ENCODE measurements around the gene FMO3.

Gene FMO3

GRCh38 chr1:171126504-171126903, 35.8 kb downstream of the FMO3 start:
- no peak for DNase-seq (ENCODE audit: low read depth)
- H3K4me3 ChIP-seq (ENCODE audit: low read depth, low read length) = no peak overlapping the region
- TF ChIP-seq, protein P1, sequence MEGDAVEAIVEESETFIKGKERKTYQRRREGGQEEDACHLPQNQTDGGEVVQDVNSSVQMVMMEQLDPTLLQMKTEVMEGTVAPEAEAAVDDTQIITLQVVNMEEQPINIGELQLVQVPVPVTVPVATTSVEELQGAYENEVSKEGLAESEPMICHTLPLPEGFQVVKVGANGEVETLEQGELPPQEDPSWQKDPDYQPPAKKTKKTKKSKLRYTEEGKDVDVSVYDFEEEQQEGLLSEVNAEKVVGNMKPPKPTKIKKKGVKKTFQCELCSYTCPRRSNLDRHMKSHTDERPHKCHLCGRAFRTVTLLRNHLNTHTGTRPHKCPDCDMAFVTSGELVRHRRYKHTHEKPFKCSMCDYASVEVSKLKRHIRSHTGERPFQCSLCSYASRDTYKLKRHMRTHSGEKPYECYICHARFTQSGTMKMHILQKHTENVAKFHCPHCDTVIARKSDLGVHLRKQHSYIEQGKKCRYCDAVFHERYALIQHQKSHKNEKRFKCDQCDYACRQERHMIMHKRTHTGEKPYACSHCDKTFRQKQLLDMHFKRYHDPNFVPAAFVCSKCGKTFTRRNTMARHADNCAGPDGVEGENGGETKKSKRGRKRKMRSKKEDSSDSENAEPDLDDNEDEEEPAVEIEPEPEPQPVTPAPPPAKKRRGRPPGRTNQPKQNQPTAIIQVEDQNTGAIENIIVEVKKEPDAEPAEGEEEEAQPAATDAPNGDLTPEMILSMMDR (IDR thresholded peaks at IDR 0.05; ENCODE audit: low read depth, low read length, missing control alignments) = no peak

- DNase-seq (ENCODE audit: low read depth) = no peak
- TF ChIP-seq, protein P1 (IDR thresholded peaks at IDR 0.05; ENCODE audit: low read depth, low read length, missing control alignments) = no peak
- no peak overlapping the region for H3K4me3 ChIP-seq (ENCODE audit: low read depth, low read length)
Observed at GRCh38 chr1:171127099-171127498, 36.4 kb downstream of the FMO3 start.

GRCh38 chr1:171127501-171127900, 36.8 kb downstream of the FMO3 start:
- TF ChIP-seq, protein P1 (IDR thresholded peaks at IDR 0.05; ENCODE audit: low read depth, low read length, missing control alignments) = no peak
- DNase-seq (ENCODE audit: low read depth) = no peak
- H3K4me3 ChIP-seq (ENCODE audit: low read depth, low read length) = no peak overlapping the region

DNA sequence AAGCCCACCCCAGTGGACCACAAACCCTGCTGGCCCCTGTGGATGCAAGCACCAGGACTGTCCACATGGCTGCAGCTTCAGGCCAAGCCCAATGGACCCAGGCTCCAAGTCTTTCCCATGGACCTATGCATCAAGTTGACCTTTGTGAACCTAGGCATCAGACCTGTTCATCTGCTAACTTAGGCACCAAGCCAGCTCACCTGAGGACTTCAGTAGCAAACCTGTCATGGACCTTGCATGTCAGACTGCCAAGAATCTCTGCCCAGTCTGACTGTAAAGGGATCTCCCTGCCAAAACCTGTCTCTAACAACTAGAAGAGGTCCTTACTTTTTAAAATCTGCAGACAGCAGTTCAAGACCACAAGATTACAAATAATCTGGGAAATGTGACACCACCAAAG, 37.8 kb downstream of the FMO3 start:
- DNase-seq (ENCODE audit: low read depth) = no peak
- no peak overlapping the region for H3K4me3 ChIP-seq (ENCODE audit: low read depth, low read length)
- TF ChIP-seq, protein P1 (IDR thresholded peaks at IDR 0.05; ENCODE audit: low read depth, low read length, missing control alignments) = no peak

DNA sequence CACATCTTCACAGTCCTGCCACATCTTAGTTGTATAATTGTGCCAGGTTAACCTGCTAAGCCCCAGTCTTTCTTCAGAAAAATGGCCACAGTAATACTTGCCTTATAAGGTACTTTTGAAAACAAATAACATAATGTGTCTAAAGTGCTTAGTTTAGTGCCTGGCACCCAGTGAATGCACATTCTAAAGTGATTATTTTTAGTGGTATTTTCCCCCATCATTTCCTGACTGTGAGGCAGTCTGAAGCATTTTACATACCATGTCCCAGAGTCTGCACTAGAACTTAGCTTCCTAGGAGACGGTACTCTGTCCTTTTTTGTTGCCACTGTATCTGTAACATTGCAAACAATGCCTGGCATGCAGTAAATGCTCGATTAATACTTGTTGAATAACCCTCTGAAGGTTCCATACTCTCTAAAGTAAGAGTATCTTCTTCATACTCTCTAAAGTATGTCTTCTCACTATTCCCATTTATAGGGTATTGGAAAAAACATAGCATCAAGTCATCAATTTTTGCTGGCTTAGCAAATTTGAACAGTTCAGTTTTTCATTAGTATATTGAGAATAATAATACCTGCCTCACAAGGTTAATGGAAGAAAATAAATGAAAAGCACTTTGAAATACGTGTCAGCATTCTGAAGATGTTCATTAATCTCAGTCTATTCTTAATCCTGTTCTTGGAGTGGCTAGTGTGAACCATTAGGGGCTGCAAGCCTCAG, 43.7 kb downstream of the FMO3 start:
- no peak for DNase-seq (ENCODE audit: low read depth)
- TF ChIP-seq, protein P1 (IDR thresholded peaks at IDR 0.05; ENCODE audit: low read depth, low read length, missing control alignments) = no peak
- no peak overlapping the region for H3K4me3 ChIP-seq (ENCODE audit: low read depth, low read length)

DNA sequence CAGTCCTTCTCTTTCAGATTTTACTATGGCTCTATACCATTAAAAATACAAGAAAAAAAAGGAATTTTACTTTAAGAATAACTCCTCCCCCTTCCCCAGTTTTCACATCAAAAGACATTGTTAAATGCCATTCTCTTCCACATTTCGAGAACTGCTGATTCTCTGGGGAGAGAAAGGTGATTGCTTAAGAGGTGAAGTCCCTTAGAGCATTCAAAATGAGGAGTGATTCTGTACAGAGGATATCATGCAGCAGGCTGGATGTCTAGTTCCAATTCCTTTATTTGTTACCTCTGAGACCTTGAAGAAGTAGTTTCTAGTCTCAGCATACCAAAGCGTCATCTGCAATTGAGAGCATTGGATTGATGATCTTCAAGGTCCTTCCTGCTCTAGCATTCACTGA, 46.9 kb downstream of the FMO3 start:
- no peak for DNase-seq (ENCODE audit: low read depth)
- TF ChIP-seq, protein P1 (IDR thresholded peaks at IDR 0.05; ENCODE audit: low read depth, low read length, missing control alignments) = no peak
- no peak overlapping the region for H3K4me3 ChIP-seq (ENCODE audit: low read depth, low read length)

DNA sequence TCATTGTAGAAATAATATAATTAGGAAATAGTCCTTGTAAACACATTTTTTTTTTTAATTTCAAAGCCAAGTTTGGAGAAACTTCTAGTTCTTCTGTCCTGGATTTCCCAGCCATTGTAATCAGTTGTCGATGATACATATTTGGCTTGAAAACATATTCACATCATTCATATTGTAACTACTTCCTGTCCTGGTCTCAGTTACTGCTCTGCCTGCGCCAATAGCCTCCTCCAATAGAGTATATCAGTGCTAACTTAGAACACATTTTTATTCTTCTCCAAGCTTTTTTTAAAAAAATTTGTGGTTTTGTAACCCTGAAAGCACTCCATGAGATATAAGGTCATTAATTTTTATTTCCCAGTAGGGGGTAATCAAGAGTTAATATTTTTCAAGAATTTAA, 48.3 kb downstream of the FMO3 start:
- TF ChIP-seq, protein P1 (IDR thresholded peaks at IDR 0.05; ENCODE audit: low read depth, low read length, missing control alignments) = no peak
- DNase-seq (ENCODE audit: low read depth) = no peak
- no peak overlapping the region for H3K4me3 ChIP-seq (ENCODE audit: low read depth, low read length)

Measured in GM12864 (cell line).